CD1c-positive myeloid dendritic cell (primary cell): Measurements from ENCODE around the gene ANGPTL2.
"Not testable (repeated sequence)": the region's sequence is repeated elsewhere in the genome, so short reads cannot be mapped to it uniquely, and the experiment has no call there.

Experiments used
- DNase-seq: peaks from one replicate; pipeline ENCODE4 v3.0.0-alpha.2; 2016; ENCODE audit errors: extremely low spot score

ANGPTL2 gene

GRCh38 chr9:127122176-127123063 is at the start of gene ANGPTL2:
Gene ANGPTL2 (minus strand): TSS chr9:127122635. CDS start chr9:127108731, 13,904 bp downstream.
- peak; percentile 77 for DNase-seq

GRCh38 chr9:127171348-127171747 is 48.9 kb upstream of the ANGPTL2 start:
- not testable (repeated sequence) for DNase-seq

- no peak for DNase-seq
These were observed 48.2 kb upstream of the ANGPTL2 start for GRCh38 chr9:127170652-127171051.

- DNase-seq = no peak
These were observed 47.7 kb upstream of the ANGPTL2 start for GRCh38 chr9:127170103-127170502.

GRCh38 chr9:127169575-127169883 is 47.1 kb upstream of the ANGPTL2 start:
- DNase-seq = no peak

- no peak for DNase-seq
These were observed 46.5 kb upstream of the ANGPTL2 start for GRCh38 chr9:127168756-127169574.

- no peak for DNase-seq
These were observed 45.3 kb upstream of the ANGPTL2 start for GRCh38 chr9:127167560-127168326.

GRCh38 chr9:127166651-127167524 is 44.5 kb upstream of the ANGPTL2 start:
- DNase-seq = no peak

- DNase-seq = peak; percentile 9
These were observed 43.7 kb upstream of the ANGPTL2 start for GRCh38 chr9:127166111-127166510.

- no peak for DNase-seq
These were observed 42.7 kb upstream of the ANGPTL2 start for GRCh38 chr9:127165116-127165515.

GRCh38 chr9:127163409-127163808 is 41.0 kb upstream of the ANGPTL2 start:
- peak; percentile 12 for DNase-seq

GRCh38 chr9:127162864-127163365 is 40.5 kb upstream of the ANGPTL2 start:
- no peak for DNase-seq

- peak; percentile 6 for DNase-seq
These were observed 39.8 kb upstream of the ANGPTL2 start for GRCh38 chr9:127162046-127162863.

- no peak for DNase-seq
These were observed 38.7 kb upstream of the ANGPTL2 start for GRCh38 chr9:127161081-127161624.

- no peak for DNase-seq
These were observed 37.6 kb upstream of the ANGPTL2 start for GRCh38 chr9:127159949-127160610.

GRCh38 chr9:127159325-127159801 is 36.9 kb upstream of the ANGPTL2 start:
- DNase-seq = peak; percentile 25

GRCh38 chr9:127158786-127159324 is 36.4 kb upstream of the ANGPTL2 start:
- DNase-seq = no peak

GRCh38 chr9:127155314-127155960 is 33.0 kb upstream of the ANGPTL2 start:
- DNase-seq = no peak
